SK-N-SH (cell line): Measurements from ENCODE around the gene KCNN3. TPM values are rescaled to one million over a fixed set of nuclear protein-coding genes. Genes with fewer than 3 reads are reported as not detected.

Experiments used
- CTCF ChIA-PET: fragments of 300-600, 350-600 bp; formaldehyde crosslinking; extraction: SDS; loops from one replicate; lab custom pipeline; 2021; lab: Yijun Ruan, JAX
- POLR2A ChIA-PET: fragments of 350-600 bp; sonication (Branson Sonifier 250); formaldehyde crosslinking; extraction: SDS; loops from one replicate; lab custom pipeline; 2020; ENCODE audit warnings: antibody characterized with exemption, inconsistent platforms; lab: Yijun Ruan, JAX
- DNase-seq: peaks from one replicate; pipeline ENCODE4 v3.0.0; 2012
- H2AFZ ChIP-seq: fragments of 200-600 bp; sonication (generic); 2 replicates; pipeline ENCODE4 v1.8.1; 2016; ENCODE audit warnings: antibody characterized with exemption, mild to moderate bottlenecking, low read depth
- H3F3A ChIP-seq: fragments of 200-600 bp; sonication (generic); replicated peaks from 2 replicates; pipeline ENCODE3; 2016; ENCODE audit warnings: antibody characterized with exemption, mild to moderate bottlenecking; ENCODE audit not compliant: insufficient read depth
- H3K27ac ChIP-seq, 2 experiments: fragments of 200-500 bp in 1 of 2; fragments of 200-600 bp in 1 of 2; sonication (Bioruptor generic) in 1 of 2; sonication (generic), shearing (Covaris generic) in 1 of 2; 2 replicates each; pipeline versions ENCODE4 v1.5.1 to v1.6.1; 2014 to 2016; ENCODE audit warnings: low read depth in 2 of 2, inconsistent platforms in 1 of 2, low read length in 1 of 2, mild to moderate bottlenecking in 1 of 2, mixed read lengths in 1 of 2
- H3K27me3 ChIP-seq: fragments of 200-600 bp; sonication (generic), shearing (Covaris generic); 2 replicates; pipeline ENCODE4 v1.6.1; 2016; ENCODE audit warnings: mixed run types; ENCODE audit not compliant: insufficient read depth
- H3K36me3 ChIP-seq, 2 experiments: fragments of 200-500 bp in 1 of 2; fragments of 200-600 bp in 1 of 2; sonication (Bioruptor generic) in 1 of 2; sonication (generic) in 1 of 2; replicated peaks in 1 of 2; 2 replicates each; pipeline versions ENCODE3 to v1.5.1; 2014 to 2016; ENCODE audit warnings: low read length in 1 of 2, mild to moderate bottlenecking in 1 of 2; ENCODE audit not compliant: insufficient read depth in 2 of 2, control insufficient read depth in 1 of 2
- H3K4me1 ChIP-seq, 2 experiments: fragments of 200-500 bp in 1 of 2; fragments of 200-600 bp in 1 of 2; sonication (Bioruptor generic) in 1 of 2; sonication (generic), shearing (Covaris generic) in 1 of 2; 2 replicates each; pipeline versions ENCODE4 v1.5.1 to v1.6.1; 2014 to 2016; ENCODE audit warnings: low read depth in 1 of 2, low read length in 1 of 2, mixed run types in 1 of 2; ENCODE audit not compliant: insufficient read depth in 2 of 2, control insufficient read depth in 1 of 2
- H3K4me2 ChIP-seq: fragments of 200-600 bp; sonication (generic), shearing (Covaris generic); 2 replicates; pipeline ENCODE4 v1.6.1; 2017; ENCODE audit warnings: mixed run types
- H3K4me3 ChIP-seq, 2 experiments: fragments of 200-500 bp in 1 of 2; fragments of 200-600 bp in 1 of 2; sonication (Bioruptor generic) in 1 of 2; sonication (generic), shearing (Covaris generic) in 1 of 2; 2 replicates each; pipeline versions ENCODE4 v1.5.1 to v1.8.1; 2014 to 2016; ENCODE audit warnings: low read depth in 2 of 2, inconsistent platforms in 1 of 2, low read length in 1 of 2, mild to moderate bottlenecking in 1 of 2, mixed read lengths in 1 of 2, moderate library complexity in 1 of 2
- H3K79me2 ChIP-seq: fragments of 200-600 bp; sonication (generic); 2 replicates; pipeline ENCODE4 v1.8.1; 2017; ENCODE audit warnings: mild to moderate bottlenecking; ENCODE audit not compliant: insufficient read depth
- H3K9ac ChIP-seq: fragments of 200-600 bp; sonication (generic); 2 replicates; pipeline ENCODE4 v1.6.1; 2017; ENCODE audit warnings: mixed run types
- H3K9me2 ChIP-seq: fragments of 200-600 bp; sonication (generic); 2 replicates; pipeline ENCODE4 v1.6.1; 2017; ENCODE audit warnings: mixed run types
- H3K9me3 ChIP-seq: fragments of 200-600 bp; sonication (generic); 2 replicates; pipeline ENCODE4 v1.6.1; 2017; ENCODE audit warnings: mixed run types, mild to moderate bottlenecking, moderate library complexity
- H4K20me1 ChIP-seq: fragments of 200-600 bp; sonication (generic); 2 replicates; pipeline ENCODE4 v1.6.1; 2017; ENCODE audit warnings: mild to moderate bottlenecking, mixed run types; ENCODE audit not compliant: insufficient read depth
- CHD2 ChIP-seq: fragments of 150-350 bp; IDR thresholded peaks from 2 replicates; pipeline ENCODE4 v1.6.1; 2018; ENCODE audit warnings: low read length; ENCODE audit not compliant: partially characterized antibody
- ELF1 ChIP-seq: IDR thresholded peaks from 2 replicates; pipeline ENCODE4 v1.4.0; 2012
- EP300 ChIP-seq, 2 experiments: IDR thresholded peaks; 2 replicates each; pipeline versions ENCODE4 v1.4.0 to v1.6.1; 2012; ENCODE audit warnings: borderline replicate concordance in 1 of 2, low read depth in 1 of 2, low read length in 1 of 2
- EZH2phosphoT487 ChIP-seq: fragments of 200-600 bp; sonication (generic); IDR thresholded peaks from 2 replicates; pipeline ENCODE4 v1.6.1; 2017; ENCODE audit warnings: low read depth, mixed run types, mild to moderate bottlenecking, antibody characterized with exemption, moderate library complexity, borderline replicate concordance
- FOSL2 ChIP-seq: IDR thresholded peaks from 2 replicates; pipeline ENCODE4 v1.4.0; 2012; ENCODE audit warnings: low read depth, mild to moderate bottlenecking, moderate library complexity, borderline replicate concordance
- FOXM1 ChIP-seq: IDR thresholded peaks from 2 replicates; pipeline ENCODE4 v1.4.0; 2012; ENCODE audit warnings: low read depth, mild to moderate bottlenecking
- GATA2 ChIP-seq: sonication (generic); formaldehyde crosslinking; IDR thresholded peaks from 2 replicates; pipeline ENCODE4 v1.5.0; 2020; ENCODE audit warnings: mild to moderate bottlenecking, missing genetic modification reagents
- JUND ChIP-seq: IDR thresholded peaks from 2 replicates; pipeline ENCODE4 v1.4.0; 2012
- MAX ChIP-seq: IDR thresholded peaks from 2 replicates; pipeline ENCODE4 v1.4.0; 2012; ENCODE audit warnings: low read depth
- MEF2A ChIP-seq: IDR thresholded peaks from 2 replicates; pipeline ENCODE4 v1.4.0; 2012; ENCODE audit warnings: low read depth, borderline replicate concordance
- NFIC ChIP-seq: IDR thresholded peaks from 2 replicates; pipeline ENCODE4 v1.4.0; 2012; ENCODE audit warnings: borderline replicate concordance
- PBX3 ChIP-seq: IDR thresholded peaks from 2 replicates; pipeline ENCODE4; 2012
- POLR2AphosphoS5 ChIP-seq: IDR thresholded peaks from 2 replicates; pipeline ENCODE4 v1.6.1; 2012; ENCODE audit warnings: low read depth, low read length
- RAD21 ChIP-seq: IDR thresholded peaks from 2 replicates; pipeline ENCODE4 v1.6.1; 2012; ENCODE audit warnings: mild to moderate bottlenecking, low read length
- REST ChIP-seq: IDR thresholded peaks from 2 replicates; pipeline ENCODE4 v1.6.1; 2012; ENCODE audit warnings: mild to moderate bottlenecking, low read depth, low read length, moderate library complexity
- RXRA ChIP-seq: IDR thresholded peaks from 2 replicates; pipeline ENCODE4 v1.4.0; 2012; ENCODE audit warnings: low read depth, mild to moderate bottlenecking, borderline replicate concordance
- SMC3 ChIP-seq: IDR thresholded peaks from 2 replicates; pipeline ENCODE4 v1.6.1; 2012; ENCODE audit warnings: low read depth, low read length, improper control_type of control experiment
- TAF1 ChIP-seq: IDR thresholded peaks from 2 replicates; pipeline ENCODE4 v1.6.1; 2012; ENCODE audit warnings: low read depth, mild to moderate bottlenecking, low read length, moderate library complexity, borderline replicate concordance
- TCF12 ChIP-seq: IDR thresholded peaks from 2 replicates; pipeline ENCODE4 v1.4.0; 2012
- USF1 ChIP-seq: IDR thresholded peaks from 2 replicates; pipeline ENCODE4 v1.4.0; 2012; ENCODE audit warnings: low read depth, borderline replicate concordance
- USF2 ChIP-seq: fragments of 150-350 bp; IDR thresholded peaks from 2 replicates; pipeline ENCODE4 v1.6.1; 2017; ENCODE audit warnings: antibody characterized with exemption, low read length, low read depth, borderline replicate concordance
- WGBS: methylation state at CpG from one replicate; pipeline ENCODE4 v1.1.6; 2017; ENCODE audit warnings: low lambda C conversion rate; 5-methylcytosine and 5-hydroxymethylcytosine counted together
- polyA plus RNA-seq, 3 experiments: library from polyadenylated mRNA; depleted of rRNA; stranded (reverse); fragments of >200 nt; gene quantifications; 2 replicates each; pipeline ENCODE4 v1.2.3, GENCODE V29; 2012

The KCNN3 gene
- polyA plus RNA-seq, 1 of the 3 experiments (the other 2 are of a cell fraction) = 0.16 TPM

GRCh38 chr1:154759793-154760192 is 110.3 kb downstream of the KCNN3 start:
- TF ChIP-seq JUND = no peak
- TF ChIP-seq POLR2AphosphoS5 = no peak
- TF ChIP-seq FOSL2 = no peak
- TF ChIP-seq TAF1 = no peak
- TF ChIP-seq USF1 = no peak
- no peak for TF ChIP-seq EZH2phosphoT487
- no peak for TF ChIP-seq MEF2A
- no peak for TF ChIP-seq EP300 (IDR thresholded peaks at IDR 0.05; ENCODE audit: borderline replicate concordance in 1 of 2, low read depth in 1 of 2, low read length in 1 of 2)
- TF ChIP-seq MAX = no peak
- TF ChIP-seq GATA2 (CRISPR knock-in tag) = no peak
- TF ChIP-seq TCF12 = no peak
- TF ChIP-seq ELF1 = no peak
- TF ChIP-seq, all 33 proteins: peak for 0
- no peaks in the 10 kb centered on the region for H3K79me2 ChIP-seq
- no peaks in the 10 kb centered on the region for H3F3A ChIP-seq
- H3K36me3 ChIP-seq = no peaks in the 10 kb centered on the region
- H3K9me3 ChIP-seq = no peaks in the 10 kb centered on the region
- CTCF ChIA-PET = interaction anchor here (0.6 to 4.5 kb wide), 43 partner anchors 10 to 280 kb away, joined by 3 to 64 read pairs (median 8); partner anchors contain the start of gene KCNN3
- no peaks in the 10 kb centered on the region for H3K9me2 ChIP-seq
- peaks cover 19% of the 10 kb centered on the region for H3K27me3 ChIP-seq
- no peak for DNase-seq
- 73% methylated on average over 8 of the region's 8 CpGs for whole genome bisulfite sequencing
- no peak overlapping the region for H2AFZ ChIP-seq
- H3K4me1 ChIP-seq = no peaks in the 10 kb centered on the region; a peak in 1 of 4 replicates
- H3K4me2 ChIP-seq = no peak overlapping the region
- no peak overlapping the region for H3K27ac ChIP-seq
- H4K20me1 ChIP-seq = no peaks in the 10 kb centered on the region
- POLR2A ChIA-PET = no interaction called here
- no peak overlapping the region for H3K9ac ChIP-seq
- H3K4me3 ChIP-seq = no peak overlapping the region

GRCh38 chr1:154759196-154759595 is 110.9 kb downstream of the KCNN3 start:
- H3K36me3 ChIP-seq = no peaks in the 10 kb centered on the region
- no peaks in the 10 kb centered on the region for H3K9me3 ChIP-seq
- H4K20me1 ChIP-seq = no peaks in the 10 kb centered on the region
- H3K79me2 ChIP-seq = no peaks in the 10 kb centered on the region
- 44% methylated on average over 7 of the region's 7 CpGs for WGBS
- no peak overlapping the region for H3K4me3 ChIP-seq
- no peaks in the 10 kb centered on the region for H3F3A ChIP-seq
- no peak overlapping the region for H2AFZ ChIP-seq
- no peak for TF ChIP-seq REST
- TF ChIP-seq ELF1 = no peak
- TF ChIP-seq RXRA = no peak
- TF ChIP-seq PBX3 = no peak
- no peak for TF ChIP-seq CHD2
- no peak for TF ChIP-seq USF2
- TF ChIP-seq SMC3 = no peak
- no peak for TF ChIP-seq RAD21
- no peak for TF ChIP-seq NFIC
- TF ChIP-seq USF1 = no peak
- no peak for TF ChIP-seq JUND
- no peak for TF ChIP-seq TAF1
- no peak for TF ChIP-seq FOXM1
- TF ChIP-seq GATA2 (CRISPR knock-in tag) = no peak
- no peak overlapping the region for H3K4me2 ChIP-seq
- POLR2A ChIA-PET = no interaction called here
- DNase-seq = no peak
- H3K9ac ChIP-seq = no peak overlapping the region
- CTCF ChIA-PET = interaction anchor here (0.8 to 4.5 kb wide), 13 partner anchors 8 to 280 kb away, joined by 3 to 50 read pairs (median 4); partner anchors contain the start of gene KCNN3
- H3K4me1 ChIP-seq = no peaks in the 10 kb centered on the region; a peak in 1 of 4 replicates
- H3K9me2 ChIP-seq = no peaks in the 10 kb centered on the region
- peaks cover 18% of the 10 kb centered on the region for H3K27me3 ChIP-seq
- no peak overlapping the region for H3K27ac ChIP-seq
